Activated CD8-positive, alpha-beta memory T cell treated with anti-CD3 and anti-CD28 coated beads, Interleukin-2, amount 50 U/mL, for 4 hours (primary cell): ENCODE results near the gene DGKB.

Experiments used
- DNase-seq: peaks from one replicate; pipeline ENCODE4 v3.0.0-alpha.2; 2020

The DGKB gene

DNA sequence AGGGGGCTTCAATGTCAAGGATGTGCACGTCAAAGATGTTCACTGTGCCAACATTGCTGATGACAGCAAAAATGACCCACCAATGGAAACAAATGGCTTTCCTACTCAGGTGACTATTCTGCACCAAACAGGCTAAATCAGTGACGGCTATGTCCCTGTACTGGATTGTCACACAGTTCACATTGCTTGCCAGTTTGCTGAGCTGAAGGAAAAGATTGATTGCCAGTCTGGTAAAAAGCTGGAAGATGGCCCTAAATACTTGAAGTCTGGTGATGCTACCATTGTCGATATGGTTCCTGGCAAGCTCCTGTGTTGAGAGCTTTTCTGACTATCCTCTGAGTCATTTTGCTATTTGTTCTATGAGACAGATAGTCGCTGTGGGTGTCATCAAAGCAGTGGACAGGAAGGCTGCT lies 710.9 kb downstream of the DGKB start:
- DNase-seq, result no peak

DNA sequence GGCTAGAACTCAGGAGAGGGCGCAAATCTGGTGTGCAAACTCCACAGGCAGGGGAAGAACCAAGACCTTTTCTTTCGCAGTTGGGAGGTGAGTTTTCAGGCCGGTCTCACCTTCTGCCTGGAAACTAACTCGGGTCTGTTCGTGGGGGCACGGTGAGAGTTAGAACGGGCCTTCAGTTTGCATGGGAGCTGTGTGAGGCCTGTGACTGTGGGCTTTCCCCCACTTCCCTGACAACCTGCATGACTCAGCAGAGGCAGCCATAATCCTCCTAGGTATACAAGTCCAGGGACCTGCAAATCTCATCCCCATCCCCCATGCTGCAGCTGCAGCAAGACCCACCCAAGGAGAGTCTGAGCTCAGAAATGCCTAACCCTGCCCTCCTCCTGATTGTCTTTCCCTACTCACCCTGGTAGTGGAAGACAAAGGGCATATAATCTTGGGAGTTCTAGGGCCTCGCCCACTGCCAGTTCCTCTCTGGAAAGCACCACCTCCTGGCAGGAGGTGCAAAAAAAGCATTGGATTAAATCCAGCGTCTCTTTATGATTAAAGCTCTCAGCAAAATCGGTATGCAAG lies 718.2 kb downstream of the DGKB start:
- DNase-seq, result no peak

DNA sequence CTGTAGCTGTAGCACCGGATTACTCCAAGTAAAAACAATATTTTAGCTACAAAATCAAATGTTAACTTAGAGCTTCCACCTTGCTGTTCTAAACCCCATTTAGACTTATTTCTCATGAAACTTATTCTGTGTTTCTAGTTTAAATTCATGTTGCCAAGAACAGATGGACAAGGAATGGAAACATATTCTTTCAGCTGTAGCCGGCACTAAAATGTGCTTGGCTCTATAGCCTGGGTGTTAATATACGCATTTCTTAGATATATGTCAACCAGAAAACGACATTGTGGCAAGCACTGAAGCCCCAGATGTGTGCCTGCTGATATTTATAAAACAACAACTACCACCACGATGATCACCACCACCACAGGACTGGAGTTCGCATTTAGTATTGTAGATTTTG lies 722.8 kb downstream of the DGKB start:
- DNase-seq, result no peak

DNA sequence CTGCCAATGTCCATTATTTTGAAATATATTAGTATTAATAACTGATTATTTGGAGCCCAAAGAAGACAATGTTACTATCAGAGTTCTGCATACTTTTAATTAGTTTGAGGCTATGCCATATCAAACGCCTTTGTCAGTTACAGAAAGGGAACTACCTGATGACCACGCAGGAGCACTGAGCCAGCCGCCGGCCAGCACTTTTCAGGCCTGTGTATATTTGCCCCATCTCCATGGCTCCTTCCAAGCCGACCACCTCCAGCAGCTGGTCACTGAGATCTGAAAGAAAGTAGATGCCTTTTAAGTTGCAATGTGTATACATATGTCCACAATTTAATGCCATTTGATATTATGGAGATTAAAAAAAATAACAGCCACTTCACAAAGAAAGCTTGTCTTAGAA lies 724.7 kb downstream of the DGKB start:
- DNase-seq, result no peak

DNA sequence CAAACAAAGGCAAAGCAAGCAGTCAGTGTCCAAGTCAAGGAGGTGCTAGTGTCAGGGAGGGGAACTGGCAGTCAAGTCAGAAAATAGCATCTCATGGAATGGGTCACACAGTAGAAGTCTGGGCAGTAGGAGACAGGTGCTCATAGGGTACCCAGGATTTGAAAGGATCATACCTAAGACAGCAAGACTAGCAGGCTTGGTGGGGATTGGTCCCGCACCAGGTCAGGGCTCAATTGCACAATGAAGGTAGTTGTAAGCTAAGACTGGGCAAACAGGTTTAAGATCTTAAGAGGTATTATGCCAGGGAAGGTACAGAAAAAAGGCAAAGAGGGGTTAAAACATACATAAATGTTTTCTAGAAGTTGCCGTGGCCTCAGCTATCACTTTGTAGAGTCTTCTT lies 731.7 kb downstream of the DGKB start:
- no peak for DNase-seq

DNA sequence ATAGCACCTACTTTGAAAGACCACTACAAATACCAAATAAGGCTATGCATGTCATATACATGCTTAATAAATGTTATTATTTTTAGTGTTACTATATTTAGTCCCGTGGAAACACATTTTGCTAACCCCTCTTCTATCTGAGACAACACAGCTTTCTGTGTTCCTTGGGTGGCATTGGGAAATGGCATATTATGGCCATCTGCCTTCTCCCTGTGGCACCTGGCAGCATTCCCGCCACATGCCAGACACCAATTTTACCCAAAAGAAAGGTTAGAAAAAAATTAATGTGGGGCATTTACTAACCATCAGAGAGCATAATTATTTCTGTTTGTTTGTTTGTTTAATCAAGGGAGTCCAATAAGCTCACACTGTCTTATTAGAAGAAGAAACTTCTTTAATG lies 744.4 kb downstream of the DGKB start:
- no peak for DNase-seq

DNA sequence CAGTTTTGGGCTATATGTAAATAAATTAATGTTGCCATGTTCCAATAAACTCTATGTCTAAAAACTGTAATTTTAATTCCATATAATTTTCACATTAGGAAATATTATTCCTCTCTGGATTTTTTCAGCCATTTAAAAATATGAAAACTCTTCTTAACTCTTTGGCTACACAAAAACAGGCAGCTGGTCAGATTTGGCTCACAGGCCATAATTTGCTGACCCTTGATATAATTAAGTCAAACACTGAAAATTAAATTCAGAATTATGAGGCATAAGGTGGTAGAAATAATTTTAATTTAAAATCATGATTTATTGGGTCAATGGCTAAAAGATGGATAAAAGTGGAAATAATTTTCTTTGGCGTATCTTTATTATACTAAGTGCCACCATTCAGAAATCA lies 746.1 kb downstream of the DGKB start:
- no peak for DNase-seq

DNA sequence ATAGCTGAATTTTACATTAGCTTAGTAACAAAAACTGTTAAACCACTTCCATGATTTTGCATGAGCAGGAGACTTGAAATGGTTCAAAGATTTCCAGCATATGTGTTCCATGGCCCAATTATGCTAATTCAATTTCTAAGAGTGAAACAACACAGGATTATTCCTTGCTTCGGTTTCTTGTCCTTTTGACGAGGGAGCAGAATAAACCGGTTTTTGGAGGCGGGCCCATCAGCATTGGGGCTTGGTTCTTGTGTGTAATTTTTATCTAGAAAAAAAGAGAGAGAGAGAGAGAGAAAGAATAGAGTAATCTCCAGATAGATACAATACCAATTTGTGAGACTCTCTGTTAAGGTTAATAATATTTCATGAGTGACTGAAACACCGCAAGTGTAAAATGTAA lies 753.6 kb downstream of the DGKB start:
- DNase-seq, result no peak

DNA sequence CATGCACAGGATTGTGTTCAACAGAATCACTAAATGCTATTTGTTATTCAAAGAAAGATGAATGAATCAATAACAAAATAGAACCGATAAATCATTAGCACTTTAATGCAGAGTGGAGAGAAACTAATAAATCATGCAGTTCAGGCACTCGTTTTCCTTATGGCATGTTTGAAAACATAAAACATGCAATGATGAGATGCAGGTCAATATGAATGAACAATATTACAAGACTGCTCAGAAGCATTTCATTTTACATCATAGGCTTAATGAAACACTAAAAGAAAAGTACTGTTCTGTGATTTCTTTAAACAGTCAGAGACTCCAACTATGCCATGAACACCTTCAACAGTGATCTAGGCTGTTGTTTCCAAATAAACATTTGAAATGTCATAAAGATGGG lies 755.0 kb downstream of the DGKB start:
- DNase-seq, result no peak

DNA sequence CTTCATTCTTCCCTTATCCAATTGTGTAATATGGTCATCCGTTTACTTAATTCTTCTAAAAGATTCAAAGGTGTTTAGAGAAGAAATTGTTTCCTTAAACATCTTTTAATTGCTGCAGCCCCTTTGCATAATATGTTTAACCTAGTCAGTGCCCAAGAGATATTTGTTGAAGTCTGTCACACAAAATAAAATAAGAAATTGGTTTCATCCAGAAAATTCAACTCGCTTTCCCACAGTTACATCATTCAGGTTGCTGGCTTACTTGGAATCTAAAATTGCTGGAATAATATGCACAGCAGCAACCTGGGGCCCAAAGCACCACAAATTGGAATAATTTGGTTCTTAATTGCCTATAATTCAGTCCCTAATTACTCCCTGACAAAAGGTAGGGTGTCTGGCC lies 758.0 kb downstream of the DGKB start:
- DNase-seq, result no peak

DNA sequence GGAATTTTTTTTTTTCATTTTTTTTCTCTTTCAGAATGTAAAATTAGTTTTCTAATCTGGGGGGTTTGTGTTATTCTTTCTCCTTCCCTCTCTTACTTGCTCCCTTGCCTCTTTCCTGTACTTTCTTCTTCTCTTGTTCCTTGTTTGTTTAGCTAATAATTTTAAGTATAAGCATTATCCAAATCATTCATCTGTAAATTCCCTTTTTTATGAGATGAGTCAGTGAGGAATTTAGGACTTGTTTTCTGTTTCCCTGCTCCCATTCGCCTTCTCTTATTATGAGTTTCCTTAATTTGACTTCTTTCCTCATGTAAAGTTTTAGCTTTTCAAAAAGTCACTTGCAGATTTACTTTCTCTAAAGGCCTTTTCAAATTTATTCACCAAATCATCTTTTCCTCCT lies 758.4 kb downstream of the DGKB start:
- no peak for DNase-seq

DNA sequence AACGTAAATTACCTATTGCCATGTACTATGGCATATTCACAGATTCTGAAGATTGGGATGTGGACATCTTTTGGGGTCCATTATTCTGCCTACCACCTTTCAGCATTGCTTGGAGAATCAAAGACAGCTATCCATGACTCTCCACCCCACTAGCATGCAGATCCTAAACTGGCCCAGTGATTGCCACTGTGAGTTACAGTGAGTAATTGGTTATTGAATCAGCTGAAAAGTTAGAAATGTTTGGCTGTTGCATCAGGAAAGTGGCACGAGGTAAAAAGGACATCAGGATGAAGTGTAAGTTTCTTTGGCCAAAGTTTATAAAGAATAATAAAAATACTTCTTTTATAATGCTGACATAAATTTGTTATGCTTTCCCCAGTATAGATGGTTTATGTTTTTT lies 764.9 kb downstream of the DGKB start:
- DNase-seq, result no peak

DNA sequence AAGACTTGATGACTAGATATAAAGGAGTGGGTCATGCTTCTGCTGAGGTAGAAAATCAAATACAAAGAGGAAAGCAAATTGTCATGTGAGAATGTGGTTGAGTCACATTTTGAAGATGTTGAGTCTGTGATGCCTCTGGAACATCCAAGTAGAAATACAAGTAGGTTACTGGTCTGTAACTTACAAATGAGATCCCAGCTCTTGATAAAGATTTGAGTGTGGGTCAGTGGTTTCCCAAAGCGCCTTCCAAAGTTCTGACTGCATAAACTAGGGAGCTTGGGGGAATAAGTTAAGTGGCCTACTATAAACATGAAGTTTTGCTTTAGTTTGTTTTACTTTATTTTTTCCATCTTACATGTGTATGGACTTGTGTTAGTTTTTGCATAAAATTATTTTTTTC lies 768.8 kb downstream of the DGKB start:
- no peak for DNase-seq

DNA sequence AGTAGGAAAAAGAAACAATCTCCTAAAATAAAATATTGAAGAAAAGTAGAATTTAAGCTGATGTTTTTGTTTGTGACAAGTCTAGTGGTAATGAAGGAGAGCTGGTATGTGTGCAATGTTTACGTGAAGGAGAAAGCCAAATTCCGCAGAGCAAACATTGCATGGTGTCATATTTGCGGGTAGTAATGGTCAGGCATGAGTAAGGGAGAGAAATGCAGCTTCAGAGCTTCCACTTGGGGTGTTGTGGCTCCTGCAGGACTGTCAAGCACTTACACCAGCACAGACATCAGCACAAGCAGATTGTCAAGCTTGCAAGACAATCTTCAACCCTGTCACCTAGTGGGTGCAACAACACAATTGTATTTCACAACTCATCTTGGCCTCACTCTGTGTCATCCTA lies 776.6 kb downstream of the DGKB start:
- no peak for DNase-seq

DNA sequence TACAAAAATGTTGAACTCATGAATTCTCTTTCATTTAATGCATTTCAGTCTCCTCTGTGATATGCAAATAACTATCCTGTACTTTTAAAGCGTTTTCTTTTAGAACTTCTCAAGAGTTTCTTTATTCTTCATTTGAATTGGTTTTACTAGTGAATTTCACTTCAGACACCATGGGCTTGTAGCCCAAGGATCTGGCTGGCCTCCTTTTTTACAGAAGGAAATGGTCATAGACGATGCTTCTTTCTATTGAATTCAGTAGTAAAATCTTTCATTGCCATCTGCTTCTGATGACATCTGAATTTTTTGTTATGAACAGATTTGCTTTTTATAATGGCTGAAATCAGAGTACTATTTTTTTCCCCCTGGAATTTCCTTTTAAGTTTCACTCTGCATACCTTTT lies 777.8 kb downstream of the DGKB start:
- DNase-seq, result no peak

DNA sequence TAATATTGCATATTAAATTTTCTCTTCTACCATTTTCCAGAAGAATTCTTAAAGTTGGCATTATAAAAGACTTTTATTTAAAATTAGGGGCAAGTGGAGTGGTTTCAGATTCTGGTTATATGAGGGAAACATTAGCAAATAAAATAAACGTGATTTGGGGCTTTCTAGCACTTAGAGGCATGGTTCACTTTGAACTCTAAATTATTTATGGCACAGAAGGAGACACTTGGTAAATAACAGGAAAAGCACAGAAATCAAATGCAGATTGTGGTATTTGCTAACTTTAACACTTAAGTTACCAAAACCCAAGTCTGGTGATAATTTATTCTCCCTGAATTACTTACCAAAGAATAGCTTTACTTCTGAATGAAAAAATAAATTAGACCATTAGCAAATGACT lies 778.6 kb downstream of the DGKB start:
- DNase-seq, result no peak

DNA sequence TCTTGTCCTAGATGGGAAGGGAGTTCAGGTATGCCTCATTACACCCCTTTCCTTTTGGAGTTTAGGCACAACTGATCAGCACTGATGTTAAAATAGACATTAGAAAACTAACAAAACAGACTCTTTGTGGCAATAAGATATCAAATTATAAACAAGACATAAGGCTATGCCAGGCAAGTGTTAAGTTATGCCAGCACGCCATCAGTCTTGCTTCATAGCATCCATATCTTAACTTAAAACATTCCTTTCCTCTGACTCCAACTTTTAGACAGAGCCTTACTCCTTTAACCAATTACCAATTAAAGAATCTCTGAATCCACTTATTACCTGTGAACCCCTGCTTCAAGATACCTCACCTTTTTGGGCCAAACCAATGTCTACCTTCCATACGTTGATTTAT lies 786.9 kb downstream of the DGKB start:
- no peak for DNase-seq

DNA sequence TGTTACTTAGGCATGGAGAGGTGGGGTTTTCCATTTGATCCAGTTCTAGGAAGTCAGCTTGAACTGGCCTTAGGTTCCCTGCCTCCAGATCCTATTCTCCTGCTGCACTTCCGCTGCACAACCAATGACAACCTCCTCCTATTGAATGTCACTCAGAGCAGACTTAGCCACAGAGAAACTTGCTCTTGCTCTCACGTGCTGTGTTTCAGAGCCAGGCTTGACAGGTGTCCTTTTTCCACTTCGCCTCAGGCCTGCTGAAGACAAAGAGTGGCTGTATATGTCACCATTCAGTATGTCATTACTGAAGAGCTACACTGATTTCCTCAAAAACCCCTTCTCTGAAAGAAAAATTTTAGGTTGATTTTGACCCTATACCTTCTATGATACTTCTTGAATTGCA lies 797.7 kb downstream of the DGKB start:
- DNase-seq, result no peak

DNA sequence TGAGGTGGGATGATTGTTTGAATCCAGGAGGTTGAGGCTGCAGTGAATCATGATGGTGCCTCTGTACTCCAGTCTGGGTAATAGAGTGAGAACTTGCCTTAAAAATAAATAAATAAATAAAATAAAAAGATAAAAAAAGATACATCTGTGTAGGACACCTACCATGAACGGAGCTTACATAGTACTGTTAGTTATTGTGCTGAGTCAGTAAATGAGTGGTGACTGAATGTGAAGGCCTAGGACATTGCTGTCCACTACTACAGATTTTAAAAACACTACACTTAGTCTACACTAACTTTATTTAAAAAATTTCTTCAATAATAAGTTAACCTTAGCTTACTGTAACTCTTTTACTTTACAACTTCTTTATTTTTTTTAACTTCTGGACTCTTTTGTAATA lies 806.4 kb downstream of the DGKB start:
- DNase-seq, result no peak

DNA sequence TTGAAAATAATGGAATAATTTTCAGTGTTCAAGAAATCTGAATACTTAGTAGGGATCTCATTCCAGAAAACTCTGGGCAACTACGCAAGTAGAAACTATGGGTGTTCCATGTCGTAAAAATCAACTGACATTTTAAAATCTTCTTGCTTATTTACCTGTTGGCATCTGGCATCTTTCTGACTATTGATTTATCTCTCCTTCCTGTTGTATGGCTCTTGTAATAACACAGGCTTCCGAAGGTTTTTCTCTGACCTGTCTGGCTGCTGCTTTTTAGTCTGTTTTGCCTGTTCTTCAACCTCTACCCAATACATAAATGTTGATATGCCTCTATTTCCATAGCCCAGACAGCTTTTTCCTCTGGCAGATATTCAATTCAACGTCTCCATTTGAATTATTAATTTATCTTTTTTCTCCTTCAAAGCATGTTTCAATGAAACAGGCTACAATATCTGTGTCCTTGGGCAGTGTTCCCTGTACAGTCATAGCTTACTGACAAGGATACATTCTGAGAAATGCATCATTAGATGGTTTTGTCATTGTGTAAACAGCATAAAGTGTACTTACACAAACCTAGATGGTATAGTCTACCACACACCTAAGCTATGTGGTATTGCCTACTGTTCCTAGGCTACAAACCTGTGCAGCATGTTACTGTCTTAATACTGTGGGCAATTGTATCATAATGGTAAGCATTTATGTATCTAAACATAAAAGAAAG lies 807.2 kb downstream of the DGKB start:
- DNase-seq, result no peak
